HL-60 (cell line): Measurements from ENCODE around the gene HSBP1.

Experiments
- DNase-seq, 2 experiments: peaks; one replicate each; pipeline ENCODE4 v3.0.0-alpha.2; 2010 to 2020; ENCODE audit warnings: low read depth in 1 of 2, low spot score in 1 of 2
- H3K27ac ChIP-seq: fragments of 250-450 bp; sonication (Bioruptor Pico); replicated peaks from 2 replicates; pipeline ENCODE4 v1.5.1; 2020; ENCODE audit warnings: mild to moderate bottlenecking, moderate library complexity
- H3K27me3 ChIP-seq: fragments of 250-450 bp; sonication (Bioruptor Pico); 2 replicates; pipeline ENCODE4 v1.5.1; 2021; ENCODE audit warnings: mild to moderate bottlenecking, moderate library complexity; ENCODE audit not compliant: insufficient read depth, poor library complexity, severe bottlenecking
- H3K4me3 ChIP-seq: replicated peaks from 2 replicates; pipeline ENCODE4 v1.5.1; 2011; ENCODE audit warnings: mild to moderate bottlenecking, control low read depth, low read length; ENCODE audit not compliant: insufficient read depth
- CTCF ChIP-seq: IDR thresholded peaks from one replicate; pipeline ENCODE4 v1.5.1; 2011; ENCODE audit warnings: low read length, control low read depth, inconsistent platforms; ENCODE audit not compliant: insufficient read depth
- GABPA ChIP-seq: IDR thresholded peaks from 2 replicates; pipeline ENCODE4 v1.6.1; 2012; ENCODE audit warnings: low read depth
- POLR2AphosphoS5 ChIP-seq: IDR thresholded peaks from 2 replicates; pipeline ENCODE4 v1.6.1; 2012; ENCODE audit warnings: low read depth
- REST ChIP-seq: IDR thresholded peaks from 2 replicates; pipeline ENCODE4 v1.6.1; 2012; ENCODE audit warnings: low read depth; ENCODE audit not compliant: insufficient replicate concordance
- SPI1 ChIP-seq: IDR thresholded peaks from 2 replicates; pipeline ENCODE4 v1.6.1; 2012; ENCODE audit warnings: low read depth, mild to moderate bottlenecking, borderline replicate concordance

The HSBP1 gene

GRCh38 chr16:83768986-83769385, 38.8 kb upstream of the HSBP1 start:
- no peak for TF ChIP-seq POLR2AphosphoS5
- H3K27ac ChIP-seq, result no peak overlapping the region
- H3K27me3 ChIP-seq, result no peaks in the 10 kb centered on the region
- no peak overlapping the region for H3K4me3 ChIP-seq
- DNase-seq, result no peak

GRCh38 chr16:83769397-83770008, 38.3 kb upstream of the HSBP1 start:
- TF ChIP-seq CTCF (no peak), SPI1 (no peak), REST (no peak), GABPA (no peak), POLR2AphosphoS5 (no peak)
- H3K27ac ChIP-seq, result no peak overlapping the region
- no peaks in the 10 kb centered on the region for H3K27me3 ChIP-seq
- no peak for DNase-seq
- H3K4me3 ChIP-seq, result no peak overlapping the region

- no peak overlapping the region for H3K27ac ChIP-seq
- no peaks in the 10 kb centered on the region for H3K27me3 ChIP-seq
- DNase-seq, result no peak
- TF ChIP-seq CTCF (no peak), SPI1 (no peak), REST (no peak), POLR2AphosphoS5 (no peak), GABPA (no peak)
- no peak overlapping the region for H3K4me3 ChIP-seq
Observed at GRCh38 chr16:83771306-83771942, 36.4 kb upstream of the HSBP1 start.

GRCh38 chr16:83772806-83773205, 35.0 kb upstream of the HSBP1 start:
- TF ChIP-seq POLR2AphosphoS5 (no peak), GABPA (no peak), SPI1 (no peak), REST (no peak), CTCF (no peak)
- Histone ChIP-seq H3K27me3 (no peaks in the 10 kb centered on the region), H3K27ac (no peak overlapping the region), H3K4me3 (no peak overlapping the region)
- DNase-seq, result no peak
